Activated naive CD4-positive, alpha-beta T cell treated with Interleukin-2 at 50 U/mL for 16 hours (primary cell): ENCODE results near the gene CCDC82.
A peak's percentile ranks its signal among the peaks of the same experiment; 100 is the strongest.

Experiments used
- DNase-seq: peaks from one replicate; pipeline ENCODE4 v3.0.0-alpha.2; 2020

Gene CCDC82

GRCh38 chr11:96358321-96358720 is 31.4 kb downstream of the CCDC82 start:
- DNase-seq = no peak

- no peak for DNase-seq
Observed at GRCh38 chr11:96357794-96358193, 31.9 kb downstream of the CCDC82 start.

DNA sequence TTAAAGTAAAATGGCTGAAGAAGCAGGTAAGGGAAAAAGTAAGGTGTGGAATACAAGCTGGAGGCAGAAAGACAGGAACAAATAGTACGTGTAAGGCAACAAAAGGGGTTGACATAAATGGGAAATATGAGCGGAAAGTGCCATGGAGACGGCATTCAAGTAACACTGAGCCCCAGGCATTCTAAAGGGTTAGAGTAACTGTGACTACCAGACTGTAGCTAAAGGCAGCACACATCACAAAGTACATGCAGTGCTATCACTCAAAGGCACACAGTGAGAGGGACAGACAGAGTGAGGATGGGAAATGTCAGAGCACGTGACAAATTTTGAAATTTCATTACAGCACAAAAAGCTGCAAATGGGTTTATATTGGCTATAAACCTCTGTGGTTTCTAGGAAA is 32.9 kb downstream of the CCDC82 start:
- DNase-seq = no peak

GRCh38 chr11:96342961-96343711 is 46.6 kb downstream of the CCDC82 start, which contains the start of gene MAML2:
Gene MAML2, minus strand, starts transcription at chr11:96343195. Its CDS starts 1,300 bp downstream, at chr11:96341895.
- peak; percentile 91 for DNase-seq

GRCh38 chr11:96342014-96342960 is 47.4 kb downstream of the CCDC82 start:
- DNase-seq = no peak

- peak; percentile 66 for DNase-seq
Observed at GRCh38 chr11:96341211-96342013, 48.3 kb downstream of the CCDC82 start.

DNA sequence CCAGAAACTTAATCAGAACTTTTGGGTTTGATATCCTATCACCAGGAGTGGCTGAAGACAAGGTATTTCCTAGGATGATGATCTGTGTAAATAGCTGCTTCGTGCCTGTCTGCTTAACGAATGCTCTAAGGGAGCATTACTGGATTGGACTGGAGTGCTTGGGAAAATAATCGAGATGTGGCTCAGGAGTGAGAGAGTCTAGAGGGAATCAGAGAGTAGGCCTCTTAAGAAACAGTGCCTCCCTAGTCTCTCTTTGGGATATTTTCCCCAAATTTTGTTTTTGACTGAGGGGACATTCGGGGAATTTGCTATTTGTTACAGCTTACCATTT is 49.2 kb downstream of the CCDC82 start:
- DNase-seq = no peak

GRCh38 chr11:96339706-96340554 is 49.8 kb downstream of the CCDC82 start:
- DNase-seq = no peak

- DNase-seq = peak; percentile 42
Observed at GRCh38 chr11:96338910-96339705, 50.6 kb downstream of the CCDC82 start.

DNA sequence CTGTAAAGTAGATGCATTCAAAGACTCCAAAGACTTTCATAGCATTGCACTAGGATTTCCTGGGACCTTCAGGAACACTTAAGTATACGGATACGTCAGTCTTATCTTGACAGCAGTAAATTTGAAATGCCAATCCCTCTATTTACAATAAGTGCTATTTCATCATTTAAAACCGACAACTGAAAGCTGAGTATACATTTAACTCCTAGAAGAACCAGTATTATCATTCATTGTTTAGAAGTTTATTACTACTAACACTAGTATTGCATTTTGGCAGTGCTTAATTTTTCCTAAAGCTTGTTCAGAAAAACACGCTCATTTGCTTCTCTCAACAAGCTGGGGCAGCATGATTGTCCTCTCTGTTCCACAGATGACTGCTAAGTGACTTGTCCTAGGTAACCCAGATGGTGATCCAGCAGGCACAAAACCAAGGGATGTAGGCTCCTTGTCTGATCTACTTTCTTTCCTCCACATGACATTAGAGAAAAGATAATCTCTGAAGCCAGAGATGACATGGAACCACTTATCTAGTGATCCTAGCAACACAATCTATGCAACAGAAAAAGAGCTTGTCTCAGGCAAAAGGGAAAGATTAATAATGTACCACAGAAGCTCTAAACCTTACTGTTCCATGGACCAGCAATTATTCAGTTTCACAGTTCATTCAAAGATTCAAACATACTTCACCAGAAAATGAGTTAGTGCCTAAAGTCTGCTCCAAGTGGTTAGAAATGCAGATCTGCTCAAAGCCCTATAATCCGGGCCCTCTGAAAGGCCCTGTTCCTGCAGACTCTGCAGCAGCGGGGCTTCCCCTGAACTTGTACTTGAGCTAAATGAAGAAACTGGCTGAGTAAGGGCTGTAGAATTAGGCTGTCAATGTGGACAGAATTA is 51.9 kb downstream of the CCDC82 start:
- peak; percentile 45 for DNase-seq

GRCh38 chr11:96335388-96335787 is 54.3 kb downstream of the CCDC82 start:
- no peak for DNase-seq

DNA sequence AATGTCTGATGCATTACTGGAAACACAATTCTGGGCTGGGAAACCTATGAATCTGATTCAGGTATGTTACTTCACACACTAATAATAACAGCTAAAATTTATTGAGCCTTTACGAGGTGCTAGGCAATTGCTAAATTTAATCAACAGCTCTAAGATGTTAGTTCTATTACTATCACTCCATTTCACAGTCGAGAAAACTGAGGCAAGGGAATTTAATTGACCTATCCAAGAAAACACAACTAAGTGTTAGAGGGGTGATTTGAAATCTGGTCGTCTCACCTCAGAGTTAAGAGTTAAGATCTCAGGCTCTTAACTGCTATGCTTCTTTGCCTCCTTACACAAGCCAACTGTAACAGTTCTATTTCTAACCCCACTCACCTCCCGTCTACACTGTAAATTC is 55.5 kb downstream of the CCDC82 start:
- no peak for DNase-seq

GRCh38 chr11:96333191-96333719 is 56.5 kb downstream of the CCDC82 start:
- no peak for DNase-seq

DNA sequence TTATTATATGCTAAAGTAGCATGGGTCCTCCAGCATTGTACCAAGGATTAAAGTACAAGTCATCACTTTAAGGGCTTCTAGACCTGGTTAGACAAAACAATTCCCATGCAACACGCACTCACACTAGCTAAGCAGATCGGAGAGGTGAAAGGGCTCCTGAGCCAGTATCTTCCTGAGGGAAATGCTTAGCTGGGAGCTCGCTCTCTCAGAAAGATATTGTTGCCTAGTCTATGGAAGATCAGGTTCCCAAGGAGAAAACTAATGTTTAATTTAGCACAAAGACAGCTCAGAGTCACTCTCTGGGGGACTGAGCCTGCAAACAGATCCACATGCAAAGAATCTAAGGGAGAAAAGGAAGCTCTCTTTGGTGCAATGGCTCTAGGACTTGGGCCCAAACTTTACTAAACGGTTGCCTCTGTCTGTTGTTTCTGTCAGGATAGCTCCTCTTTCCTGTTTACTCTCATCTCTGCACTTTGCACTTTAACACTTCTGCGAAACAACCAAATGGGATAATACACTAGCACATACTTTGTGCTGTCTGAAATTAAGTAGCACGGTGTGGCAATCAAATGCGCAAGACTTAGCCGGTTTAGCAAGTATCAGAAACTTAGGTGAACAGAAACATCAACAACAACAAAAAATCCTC is 57.5 kb downstream of the CCDC82 start:
- no peak for DNase-seq

DNA sequence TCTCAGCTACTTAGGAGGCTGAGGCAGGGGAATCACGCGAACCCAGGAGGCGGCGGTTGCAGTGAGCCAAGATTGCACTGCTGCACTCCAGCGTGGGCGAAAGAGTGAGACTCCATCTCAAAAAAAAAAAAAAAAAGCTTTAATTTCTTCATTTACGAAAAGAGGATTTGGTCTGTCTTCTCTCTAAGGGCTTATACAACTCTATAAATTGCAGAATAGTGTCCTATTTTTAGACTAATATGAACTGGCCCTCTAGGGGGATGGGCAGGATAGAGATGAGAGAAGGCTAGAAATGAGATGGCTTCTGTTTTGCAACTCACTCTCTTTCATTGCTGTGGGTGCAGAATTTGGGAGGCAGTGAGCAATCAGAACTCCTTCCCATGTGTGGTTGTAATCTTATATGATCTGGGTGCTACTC is 58.0 kb downstream of the CCDC82 start:
- no peak for DNase-seq

DNA sequence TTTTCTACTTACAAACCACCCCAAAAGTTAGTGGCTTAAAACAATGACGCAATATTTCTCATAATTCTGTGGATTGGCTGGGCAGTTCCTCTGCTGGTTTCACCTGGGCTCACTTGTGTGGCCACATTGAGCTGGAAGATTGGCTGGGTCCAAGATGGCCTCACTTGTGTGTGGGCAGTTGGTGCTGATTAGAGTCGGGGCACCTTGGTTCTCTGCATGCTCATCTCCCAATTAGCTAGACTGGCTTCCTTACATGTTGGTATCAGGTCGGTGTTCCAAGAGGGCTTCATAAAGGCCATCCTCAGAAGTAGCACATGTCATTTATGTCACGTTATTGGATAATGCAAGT is 59.2 kb downstream of the CCDC82 start:
- no peak for DNase-seq

DNA sequence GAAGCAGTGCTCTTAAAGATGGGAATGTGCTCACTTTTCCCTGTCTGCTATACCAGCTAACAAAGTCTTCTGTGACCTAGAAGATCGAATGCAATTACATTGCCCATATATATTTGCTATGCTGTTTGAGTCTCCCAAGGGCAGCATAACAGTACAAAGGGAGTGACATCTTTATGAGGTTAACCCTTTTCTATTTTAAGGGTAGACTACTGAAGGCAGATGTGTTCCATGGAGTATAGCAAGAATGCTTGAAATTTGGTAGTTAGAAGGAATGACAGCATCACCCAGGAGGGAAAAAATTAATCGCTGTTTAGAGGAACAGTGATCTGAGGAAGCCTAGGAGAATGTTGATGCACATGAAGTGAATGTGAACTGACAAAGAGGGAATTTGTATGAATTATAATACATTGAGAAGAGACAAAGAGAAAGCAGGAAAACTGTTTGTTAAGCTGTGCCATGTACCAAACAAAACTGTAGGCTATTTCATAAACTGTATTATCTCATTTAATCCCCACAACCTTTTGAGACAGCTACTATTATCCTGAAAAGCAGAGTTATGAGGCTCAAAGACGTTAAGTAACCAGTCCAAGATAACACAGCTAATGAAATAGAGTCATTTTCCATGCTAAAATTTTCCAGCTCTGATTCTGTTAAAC is 59.7 kb downstream of the CCDC82 start:
- DNase-seq = no peak

- DNase-seq = no peak
Observed at GRCh38 chr11:96329419-96329818, 60.3 kb downstream of the CCDC82 start.
